NCI-H1105 treated with DMSO at 0.1 percent for 48 hours (cell line): ENCODE measurements around the gene PRMT6.
"Not testable (repeated sequence)": the region's sequence is repeated elsewhere in the genome, so short reads cannot be mapped to it uniquely, and the experiment has no call there.

Experiments used
- DNase-seq: peaks from one replicate; lab custom pipeline; 2025; lab: John Stamatoyannopoulos, UW

PRMT6 gene

DNA sequence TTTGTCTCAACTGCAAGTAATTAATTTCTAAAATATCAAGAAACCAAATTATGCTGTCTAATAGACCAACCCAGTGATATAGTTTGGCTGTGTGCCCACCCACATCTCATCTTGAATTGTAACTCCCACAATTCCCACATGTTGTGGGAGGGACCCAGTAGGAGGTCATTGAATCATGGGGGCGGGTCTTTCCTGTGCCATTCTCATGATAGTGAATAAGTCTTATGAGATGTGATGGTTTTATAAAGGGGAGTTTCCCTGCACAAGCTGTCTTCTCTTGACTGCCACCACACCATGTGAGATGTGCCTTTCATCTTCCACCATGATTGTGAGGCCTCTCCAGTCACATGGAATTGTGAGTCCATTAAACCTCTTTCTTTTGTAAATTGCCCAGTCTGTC lies 36.9 kb downstream of the PRMT6 start:
- DNase-seq = not testable (repeated sequence)

DNA sequence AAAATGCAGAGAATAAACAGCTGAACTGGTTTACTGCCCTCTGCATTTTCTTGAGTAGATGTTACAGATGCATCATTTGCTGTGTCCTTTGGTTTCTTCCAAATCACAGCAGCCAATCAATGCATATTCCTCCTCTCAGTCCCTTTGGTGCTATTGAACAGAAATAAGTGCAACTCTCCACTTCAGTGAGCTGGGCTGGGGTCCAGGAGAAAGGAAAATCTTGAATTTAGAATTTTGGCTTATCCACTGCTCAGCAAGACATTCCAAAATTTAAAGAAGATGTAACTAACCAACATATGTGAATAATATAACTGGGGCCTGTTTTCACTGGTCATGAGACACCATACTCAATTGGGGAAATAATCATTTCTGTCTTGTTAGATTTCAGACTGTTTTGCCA lies 39.2 kb downstream of the PRMT6 start:
- no peak for DNase-seq

DNA sequence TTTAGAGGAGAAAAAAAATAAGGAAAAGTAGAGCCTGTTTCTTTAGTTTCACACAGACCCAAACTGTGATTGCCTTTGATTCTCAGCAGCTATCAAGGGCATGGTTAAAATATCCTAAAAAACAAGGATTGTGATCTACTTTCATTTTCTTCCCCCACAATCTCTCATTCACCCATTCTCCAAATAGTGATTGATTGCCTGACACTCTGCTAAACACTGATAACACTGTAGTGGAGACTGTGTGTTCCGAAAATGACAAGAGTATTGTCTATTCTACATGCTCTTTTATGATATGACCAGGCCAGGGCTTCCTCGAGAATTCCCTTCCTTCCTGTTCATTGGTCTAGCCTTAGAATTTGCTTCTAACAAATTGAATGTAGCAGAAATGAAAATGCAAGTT lies 40.2 kb downstream of the PRMT6 start:
- DNase-seq = no peak

DNA sequence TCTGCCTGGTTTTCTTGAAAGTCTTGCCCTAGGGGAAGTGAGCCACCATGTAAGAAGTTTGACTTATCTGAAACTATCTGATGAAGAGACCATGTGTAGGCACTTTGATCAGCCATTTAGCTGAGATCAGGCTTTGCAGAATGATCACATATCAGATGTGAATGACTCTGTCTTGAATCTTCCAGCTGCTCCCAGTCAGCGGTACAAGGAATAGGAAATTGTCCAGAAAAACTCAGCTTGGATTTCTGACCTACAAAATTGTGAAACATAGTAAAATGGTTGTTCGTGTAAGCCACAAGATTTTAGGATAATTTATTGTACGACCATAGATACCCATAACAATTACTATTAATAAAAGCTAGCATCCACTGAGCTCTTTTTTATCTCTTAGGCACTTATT lies 42.5 kb downstream of the PRMT6 start:
- DNase-seq = no peak

DNA sequence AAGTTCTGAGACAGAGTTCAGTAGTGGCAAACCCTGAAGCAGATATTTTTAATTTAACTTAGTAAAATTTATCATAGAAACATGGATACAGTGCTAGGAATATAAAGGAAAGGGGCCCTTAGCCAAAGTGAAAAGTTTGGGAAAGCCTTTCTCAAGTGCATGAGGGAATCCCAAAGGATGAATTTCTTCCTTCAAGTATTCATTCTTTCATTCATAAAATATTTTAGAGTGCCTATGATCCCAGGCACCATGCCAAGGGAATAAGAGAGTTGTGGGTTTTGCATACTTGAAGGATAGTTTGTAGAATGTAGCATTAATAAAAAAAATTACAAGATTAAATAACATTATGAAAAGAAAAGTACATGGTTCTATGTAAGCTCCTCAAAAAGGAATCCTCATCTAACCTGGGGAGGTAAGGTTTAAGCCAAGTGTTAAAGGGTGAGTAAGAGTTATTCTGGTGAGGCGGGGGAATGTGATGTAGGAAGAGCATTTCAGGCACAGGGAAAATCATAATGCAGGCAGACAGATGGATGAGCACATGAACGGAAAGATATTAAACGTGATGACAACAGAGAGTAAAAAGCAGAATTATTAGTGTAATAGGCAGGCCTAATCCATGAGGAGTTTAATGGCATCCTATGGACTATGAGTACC lies 44.0 kb downstream of the PRMT6 start:
- DNase-seq = no peak

DNA sequence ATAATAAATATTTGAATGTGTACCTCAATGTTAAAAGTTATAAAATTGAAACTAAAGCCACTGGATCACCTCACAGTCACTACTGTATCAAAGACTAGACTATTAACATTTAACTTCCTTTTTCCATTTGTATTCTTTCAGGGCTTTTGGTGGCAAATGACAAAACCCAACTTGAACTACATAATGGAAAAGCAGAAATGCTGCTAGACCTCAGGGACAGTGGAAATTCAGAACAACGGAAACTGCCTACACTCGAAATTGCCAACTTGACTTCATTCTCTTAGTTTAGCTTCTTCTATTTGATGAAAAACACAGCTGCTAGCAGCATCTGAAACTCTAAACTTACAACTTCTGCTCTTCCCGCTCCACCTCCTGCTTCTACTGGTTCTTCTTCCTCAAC lies 49.4 kb downstream of the PRMT6 start:
- DNase-seq = no peak
